ENCODE results near the gene MYH6. TPM values are rescaled to one million over a fixed set of nuclear protein-coding genes. Genes with fewer than 3 reads are reported as not detected.

MYH6 gene
- total RNA-seq, 4 donors from 2014 or later = not detected

DNA sequence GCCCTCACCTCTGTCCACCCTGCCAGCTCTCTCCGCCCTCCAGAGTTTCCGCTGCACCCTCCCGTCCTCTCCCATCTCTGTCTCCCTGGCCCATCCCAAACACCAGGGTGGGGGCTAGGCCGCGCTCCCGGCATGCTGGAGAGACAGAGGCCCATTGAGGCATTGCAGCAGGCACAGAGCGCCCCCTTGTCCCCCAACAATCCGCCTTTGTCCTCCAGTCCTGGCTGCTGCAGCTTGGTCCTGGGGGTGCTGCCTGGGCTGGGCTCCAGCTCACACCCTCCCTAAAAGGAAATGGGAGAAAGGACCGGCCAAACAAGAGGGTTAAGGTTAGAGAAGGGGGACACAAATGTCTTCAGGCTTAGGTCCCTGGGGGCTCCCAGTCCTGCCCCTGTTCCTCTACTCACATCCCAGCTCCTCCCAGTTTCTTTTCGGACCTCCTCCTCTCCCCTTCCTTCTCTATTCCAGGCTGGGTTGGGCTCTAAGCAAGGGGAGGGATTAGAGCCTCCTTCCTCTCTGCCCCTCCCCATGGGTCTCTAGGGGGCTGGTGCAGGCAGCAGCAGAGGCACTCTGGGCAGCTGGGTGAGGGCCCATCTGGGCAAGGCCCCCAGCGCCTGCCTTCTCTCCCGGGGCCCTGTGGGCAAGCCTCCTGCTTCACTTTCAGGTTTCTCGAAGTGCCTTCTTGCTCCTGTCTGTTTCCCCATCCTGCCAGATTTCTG is 31.4 kb downstream of the MYH6 start, which contains the start of gene CMTM5:
TSS of gene CMTM5 (plus strand) at position 565 of the 716 bp plus-strand sequence. CDS start 206 bp downstream, outside the sequence.
- no peak within 1 kb of the TSS for H3K27ac ChIP-seq
- H3K9me3 ChIP-seq = no peaks in the 10 kb centered on the region
- no peak for DNase-seq
- no peaks in the 10 kb centered on the region for H3K36me3 ChIP-seq
- peaks cover 0 to 14% (median 0%) of the 10 kb centered on the region in 3 donors for H3K4me1 ChIP-seq
- H3K4me3 ChIP-seq = peak within 1 kb of the TSS in 1 of 4 donors; percentile 44
- intact Hi-C loops (cut with DNase I) = loop anchor here (10.0 kb wide), 1 partner anchor 112 kb away; no protein-coding TSS in a partner anchor
- WGBS, 2 donors = 40 to 55% methylated on average over 10 to 13 of the region's 13 CpGs
- TF ChIP-seq POLR2A (IDR thresholded peaks at IDR 0.05) = no peak
- TF ChIP-seq, protein P1, sequence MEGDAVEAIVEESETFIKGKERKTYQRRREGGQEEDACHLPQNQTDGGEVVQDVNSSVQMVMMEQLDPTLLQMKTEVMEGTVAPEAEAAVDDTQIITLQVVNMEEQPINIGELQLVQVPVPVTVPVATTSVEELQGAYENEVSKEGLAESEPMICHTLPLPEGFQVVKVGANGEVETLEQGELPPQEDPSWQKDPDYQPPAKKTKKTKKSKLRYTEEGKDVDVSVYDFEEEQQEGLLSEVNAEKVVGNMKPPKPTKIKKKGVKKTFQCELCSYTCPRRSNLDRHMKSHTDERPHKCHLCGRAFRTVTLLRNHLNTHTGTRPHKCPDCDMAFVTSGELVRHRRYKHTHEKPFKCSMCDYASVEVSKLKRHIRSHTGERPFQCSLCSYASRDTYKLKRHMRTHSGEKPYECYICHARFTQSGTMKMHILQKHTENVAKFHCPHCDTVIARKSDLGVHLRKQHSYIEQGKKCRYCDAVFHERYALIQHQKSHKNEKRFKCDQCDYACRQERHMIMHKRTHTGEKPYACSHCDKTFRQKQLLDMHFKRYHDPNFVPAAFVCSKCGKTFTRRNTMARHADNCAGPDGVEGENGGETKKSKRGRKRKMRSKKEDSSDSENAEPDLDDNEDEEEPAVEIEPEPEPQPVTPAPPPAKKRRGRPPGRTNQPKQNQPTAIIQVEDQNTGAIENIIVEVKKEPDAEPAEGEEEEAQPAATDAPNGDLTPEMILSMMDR (IDR thresholded peaks at IDR 0.05) = no peak
- peaks cover 0 to 18% (median 0%) of the 10 kb centered on the region in 4 donors for H3K27me3 ChIP-seq

DNA sequence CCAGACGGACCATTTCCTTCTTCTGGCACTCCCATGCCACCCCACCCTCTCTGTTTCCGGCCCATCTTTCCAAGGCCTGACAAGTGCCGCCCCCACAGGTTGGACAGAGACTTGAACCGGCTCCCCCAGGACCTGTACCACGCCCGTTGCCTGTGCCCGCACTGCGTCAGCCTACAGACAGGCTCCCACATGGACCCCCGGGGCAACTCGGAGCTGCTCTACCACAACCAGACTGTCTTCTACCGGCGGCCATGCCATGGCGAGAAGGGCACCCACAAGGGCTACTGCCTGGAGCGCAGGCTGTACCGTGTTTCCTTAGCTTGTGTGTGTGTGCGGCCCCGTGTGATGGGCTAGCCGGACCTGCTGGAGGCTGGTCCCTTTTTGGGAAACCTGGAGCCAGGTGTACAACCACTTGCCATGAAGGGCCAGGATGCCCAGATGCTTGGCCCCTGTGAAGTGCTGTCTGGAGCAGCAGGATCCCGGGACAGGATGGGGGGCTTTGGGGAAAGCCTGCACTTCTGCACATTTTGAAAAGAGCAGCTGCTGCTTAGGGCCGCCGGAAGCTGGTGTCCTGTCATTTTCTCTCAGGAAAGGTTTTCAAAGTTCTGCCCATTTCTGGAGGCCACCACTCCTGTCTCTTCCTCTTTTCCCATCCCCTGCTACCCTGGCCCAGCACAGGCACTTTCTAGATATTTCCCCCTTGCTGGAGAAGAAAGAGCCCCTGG is 32.4 kb downstream of the MYH6 start:
- no peaks in the 10 kb centered on the region for H3K36me3 ChIP-seq
- TF ChIP-seq, protein P1 (IDR thresholded peaks at IDR 0.05) = no peak
- TF ChIP-seq POLR2A (IDR thresholded peaks at IDR 0.05) = no peak
- peaks cover 0 to 20% (median 0%) of the 10 kb centered on the region in 3 donors for H3K4me1 ChIP-seq
- no peak overlapping the region for H3K4me3 ChIP-seq
- intact Hi-C loops (cut with DNase I) = loop anchor here (10.0 kb wide), 1 partner anchor 111 kb away; no protein-coding TSS in a partner anchor
- no peaks in the 10 kb centered on the region for H3K9me3 ChIP-seq
- no peak overlapping the region for H3K27ac ChIP-seq
- H3K27me3 ChIP-seq = peaks cover 0 to 11% (median 0%) of the 10 kb centered on the region in 4 donors
- WGBS, 2 donors = 71 to 90% methylated on average over 4 to 21 of the region's 21 CpGs
- no peak for DNase-seq

DNA sequence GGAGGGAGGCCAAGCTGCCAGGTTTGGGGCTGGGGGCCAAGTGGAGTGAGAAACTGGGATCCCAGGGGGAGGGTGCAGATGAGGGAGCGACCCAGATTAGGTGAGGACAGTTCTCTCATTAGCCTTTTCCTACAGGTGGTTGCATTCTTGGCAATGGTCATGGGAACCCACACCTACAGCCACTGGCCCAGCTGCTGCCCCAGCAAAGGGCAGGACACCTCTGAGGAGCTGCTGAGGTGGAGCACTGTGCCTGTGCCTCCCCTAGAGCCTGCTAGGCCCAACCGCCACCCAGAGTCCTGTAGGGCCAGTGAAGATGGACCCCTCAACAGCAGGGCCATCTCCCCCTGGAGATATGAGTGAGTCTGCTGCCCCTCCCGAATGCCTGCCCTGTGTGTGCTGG is 35.0 kb downstream of the MYH6 start:
- Histone ChIP-seq H3K36me3 (no peaks in the 10 kb centered on the region), H3K27ac (no peak overlapping the region), H3K4me3 (no peak overlapping the region), H3K27me3 (no peaks in the 10 kb centered on the region), H3K9me3 (no peaks in the 10 kb centered on the region), H3K4me1 (peaks cover 0 to 27% (median 4%) of the 10 kb centered on the region in 3 donors)
- DNase-seq = no peak
- WGBS, 2 donors = 92 to 100% methylated on average over 1 to 2 of the region's 3 CpGs
- TF ChIP-seq, protein P1 (IDR thresholded peaks at IDR 0.05) = no peak
- no peak for TF ChIP-seq POLR2A (IDR thresholded peaks at IDR 0.05)
- intact Hi-C loops (cut with DNase I) = loop anchor here (10.0 kb wide), 1 partner anchor 108 kb away; no protein-coding TSS in a partner anchor

DNA sequence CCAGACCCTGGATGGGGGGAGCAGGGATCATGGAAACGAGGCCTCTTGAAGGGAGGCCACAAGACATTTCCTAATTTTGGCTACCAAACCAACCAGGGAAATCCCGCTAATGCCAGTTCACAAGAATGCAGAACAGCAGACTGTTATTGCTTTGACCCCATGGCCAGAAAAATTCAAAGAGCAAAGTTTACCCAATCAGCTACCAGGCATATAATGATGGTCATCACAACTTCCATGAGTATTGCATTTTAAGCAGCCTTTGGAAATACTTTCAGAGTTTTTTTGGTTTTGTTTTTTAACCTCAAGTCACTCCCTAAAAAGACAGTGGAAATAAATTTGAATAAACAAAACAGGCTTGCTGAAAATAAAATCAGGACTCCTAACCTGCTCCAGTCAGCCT is 35.6 kb downstream of the MYH6 start, which contains the start of gene IL25:
TSS of gene IL25 (plus strand) at position 301 of the 400 bp plus-strand sequence.
- H3K27me3 ChIP-seq = no peaks in the 10 kb centered on the region
- H3K9me3 ChIP-seq = no peaks in the 10 kb centered on the region
- H3K4me1 ChIP-seq = peaks cover 1 to 32% (median 4%) of the 10 kb centered on the region in 3 donors
- no peaks in the 10 kb centered on the region for H3K36me3 ChIP-seq
- no peak within 1 kb of the TSS for H3K4me3 ChIP-seq
- WGBS, 2 donors = 78 to 79% methylated on average over 2 of the region's 2 CpGs
- intact Hi-C loops (cut with DNase I) = loop anchor here (10.0 kb wide), 1 partner anchor 108 kb away; no protein-coding TSS in a partner anchor
- DNase-seq = no peak
- TF ChIP-seq POLR2A (IDR thresholded peaks at IDR 0.05) = no peak
- TF ChIP-seq, protein P1 (IDR thresholded peaks at IDR 0.05) = no peak
- H3K27ac ChIP-seq = no peak within 1 kb of the TSS

All from esophagus squamous epithelium (tissue), 5 donors.